Fibroblast of skin of right quadriceps (primary cell): ENCODE measurements around the gene KRTAP10-9.

Experiments used
- DNase-seq: peaks from one replicate; pipeline ENCODE4 v3.0.0-alpha.2; 2013

Gene KRTAP10-9

DNA sequence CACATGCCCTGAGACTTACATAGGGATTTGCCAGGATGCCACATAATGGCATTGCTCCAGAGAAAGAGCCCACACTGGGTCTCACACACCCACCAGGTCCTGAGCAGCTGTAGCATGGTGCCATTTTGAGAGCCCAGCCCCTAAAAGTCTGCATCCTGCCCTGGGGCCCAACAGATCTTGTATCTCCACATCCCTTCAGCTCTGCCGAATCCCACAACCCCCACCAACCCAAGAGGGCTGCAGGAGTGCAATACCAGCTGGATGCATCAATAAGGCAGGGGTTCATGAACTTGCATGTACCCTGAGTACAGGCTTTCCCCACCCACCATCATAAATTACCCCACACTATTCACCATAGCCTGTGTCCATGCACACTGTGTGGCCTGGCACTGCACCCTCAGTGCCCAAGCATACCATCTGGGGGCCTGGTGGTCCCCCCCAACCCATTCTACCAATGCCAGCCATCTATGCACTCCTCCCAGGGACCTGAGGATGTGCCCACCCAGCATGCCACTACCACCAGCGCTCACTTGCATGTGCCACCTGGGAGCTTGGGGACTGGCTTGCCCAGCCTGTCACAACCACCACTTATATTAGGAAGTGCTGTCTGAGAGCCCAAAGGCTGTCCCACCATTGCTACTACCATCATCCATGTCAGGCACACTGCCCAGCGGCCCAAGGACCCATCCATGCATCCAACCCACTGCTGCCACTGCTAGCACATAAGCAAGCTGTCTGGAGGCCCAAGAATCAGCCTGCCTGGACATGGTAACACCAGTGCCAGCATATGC, 43.9 kb downstream of the KRTAP10-9 start:
- DNase-seq, result no peak

DNA sequence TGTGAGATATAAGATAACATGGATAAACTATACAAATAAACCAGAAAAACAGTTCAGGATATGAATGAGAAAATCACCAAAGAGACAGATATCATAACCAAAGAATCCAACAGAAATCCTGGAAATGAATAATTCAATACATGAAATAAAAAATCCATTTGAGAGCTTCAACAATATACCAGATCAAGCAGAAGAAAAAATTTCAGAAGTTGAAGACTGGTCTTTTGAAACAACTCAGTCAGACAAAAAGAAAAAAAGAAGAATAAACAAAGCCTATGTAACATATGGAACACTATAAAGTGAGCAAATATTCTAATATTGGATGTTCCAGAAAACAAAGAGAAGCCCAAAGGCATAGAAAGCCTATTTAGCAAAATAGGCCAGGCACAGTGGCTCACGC, 45.0 kb downstream of the KRTAP10-9 start:
- DNase-seq, result no peak

DNA sequence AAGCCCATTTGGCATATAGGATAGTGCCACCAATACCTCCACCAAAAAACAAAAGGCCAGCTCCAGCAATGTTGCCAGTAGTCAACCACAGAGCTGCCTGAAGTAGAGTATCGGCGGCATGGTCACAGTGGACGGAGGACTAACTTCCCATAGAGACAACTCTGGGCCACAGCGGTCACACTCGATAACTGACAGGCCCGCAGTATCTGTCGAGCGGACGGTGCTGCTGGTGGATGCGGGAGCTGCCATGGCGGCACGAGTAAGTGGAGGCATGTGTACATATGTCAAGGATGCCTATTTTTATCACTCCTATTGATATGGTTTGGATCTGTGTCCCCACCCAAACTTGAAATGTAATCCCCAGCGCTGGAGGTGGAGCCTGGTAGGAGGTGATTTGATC, 51.0 kb downstream of the KRTAP10-9 start:
- no peak for DNase-seq
